CD4-positive, alpha-beta T cell treated with Interleukin-2 at 100 ng/mL for 4 hours (primary cell): Measurements from ENCODE around the gene BTBD3.
A peak's percentile ranks its signal among the peaks of the same experiment; 100 is the strongest.

Experiments used
- DNase-seq: peaks from one replicate; pipeline ENCODE4 v3.0.0-alpha.2; 2020; ENCODE audit warnings: low spot score

Gene BTBD3

GRCh38 chr20:11917663-11918062, at the start of gene BTBD3:
Gene BTBD3 (plus strand): TSS chr20:11917893. CDS start chr20:11918276, 383 bp downstream.
- no peak for DNase-seq

- no peak for DNase-seq
These were observed 48.1 kb upstream of the BTBD3 start for GRCh38 chr20:11869641-11870040.

GRCh38 chr20:11870411-11870810, 47.3 kb upstream of the BTBD3 start:
- DNase-seq, result no peak

GRCh38 chr20:11876555-11876954, 41.1 kb upstream of the BTBD3 start:
- DNase-seq, result no peak

GRCh38 chr20:11880680-11881079, 37.0 kb upstream of the BTBD3 start:
- DNase-seq, result no peak

GRCh38 chr20:11881449-11881848, 36.2 kb upstream of the BTBD3 start:
- no peak for DNase-seq

GRCh38 chr20:11882651-11883050, 35.0 kb upstream of the BTBD3 start:
- DNase-seq, result no peak

GRCh38 chr20:11888648-11889047, 29.0 kb upstream of the BTBD3 start:
- no peak for DNase-seq

- peak; percentile 18 for DNase-seq
These were observed 27.2 kb upstream of the BTBD3 start for GRCh38 chr20:11890331-11891076.

- no peak for DNase-seq
These were observed 26.5 kb upstream of the BTBD3 start for GRCh38 chr20:11891077-11891775.

- DNase-seq, result peak; percentile 11
These were observed 25.7 kb upstream of the BTBD3 start for GRCh38 chr20:11891776-11892545.

GRCh38 chr20:11894062-11894461, 23.6 kb upstream of the BTBD3 start:
- DNase-seq, result no peak

GRCh38 chr20:11895861-11896387, 21.8 kb upstream of the BTBD3 start:
- DNase-seq, result no peak

- DNase-seq, result no peak
These were observed 16.6 kb upstream of the BTBD3 start for GRCh38 chr20:11901127-11901526.

GRCh38 chr20:11902285-11902697, 15.4 kb upstream of the BTBD3 start:
- DNase-seq, result no peak

GRCh38 chr20:11905460-11906179, 12.1 kb upstream of the BTBD3 start:
- no peak for DNase-seq

- DNase-seq, result no peak
These were observed 10.8 kb upstream of the BTBD3 start for GRCh38 chr20:11906626-11907480.

GRCh38 chr20:11907621-11908020, 10.1 kb upstream of the BTBD3 start:
- no peak for DNase-seq

GRCh38 chr20:11912013-11912658, 5.6 kb upstream of the BTBD3 start:
- DNase-seq, result no peak

GRCh38 chr20:11912659-11913415, 4.9 kb upstream of the BTBD3 start:
- no peak for DNase-seq
